HPDE6-E6E7 (cell line): ENCODE data around the gene LRFN3.
"Not testable (repeated sequence)": the region's sequence is repeated elsewhere in the genome, so short reads cannot be mapped to it uniquely, and the experiment has no call there.

Source experiments
- DNase-seq: peaks from one replicate; pipeline ENCODE4 v3.0.0; 2011; ENCODE audit warnings: missing footprints; ENCODE audit errors: extremely low spot score

The LRFN3 gene

GRCh38 chr19:35907377-35907745 is 28.8 kb upstream of the LRFN3 start:
- no peak for DNase-seq

- no peak for DNase-seq
Measured at GRCh38 chr19:35908010-35908441, 28.1 kb upstream of the LRFN3 start, which contains the start of gene TYROBP. Gene TYROBP (minus strand): TSS chr19:35908295. CDS start chr19:35908228, 67 bp downstream.

GRCh38 chr19:35908973-35909683 is 27.0 kb upstream of the LRFN3 start:
- no peak for DNase-seq

GRCh38 chr19:35909684-35910035 is 26.5 kb upstream of the LRFN3 start:
- DNase-seq: no peak

- not testable (repeated sequence) for DNase-seq
Measured at GRCh38 chr19:35910355-35910754, 25.8 kb upstream of the LRFN3 start.

- DNase-seq: no peak
Measured at GRCh38 chr19:35911173-35911572, 25.0 kb upstream of the LRFN3 start.

GRCh38 chr19:35911790-35912189 is 24.4 kb upstream of the LRFN3 start:
- no peak for DNase-seq

- no peak for DNase-seq
Measured at GRCh38 chr19:35913589-35913988, 22.6 kb upstream of the LRFN3 start.

GRCh38 chr19:35915443-35915842 is 20.7 kb upstream of the LRFN3 start:
- DNase-seq: no peak

- DNase-seq: no peak
Measured at GRCh38 chr19:35919306-35919705, 16.9 kb upstream of the LRFN3 start.

- DNase-seq: no peak
Measured at GRCh38 chr19:35921012-35921411, 15.2 kb upstream of the LRFN3 start.

- no peak for DNase-seq
Measured at GRCh38 chr19:35925501-35925900, 10.7 kb upstream of the LRFN3 start.

GRCh38 chr19:35928507-35928906 is 7.7 kb upstream of the LRFN3 start:
- no peak for DNase-seq

GRCh38 chr19:35929876-35930275 is 6.3 kb upstream of the LRFN3 start:
- DNase-seq: no peak

GRCh38 chr19:35931161-35931873 is 4.9 kb upstream of the LRFN3 start:
- DNase-seq: peak; percentile 99

GRCh38 chr19:35931874-35932202 is 4.3 kb upstream of the LRFN3 start:
- DNase-seq: no peak

GRCh38 chr19:35932291-35932936 is 3.8 kb upstream of the LRFN3 start:
- no peak for DNase-seq

GRCh38 chr19:35936738-35937268 is 629 bp downstream of the LRFN3 start:
- no peak for DNase-seq

GRCh38 chr19:35937345-35938281 is 1.4 kb downstream of the LRFN3 start:
- no peak for DNase-seq

- no peak for DNase-seq
Measured at GRCh38 chr19:35938282-35939224, 2.4 kb downstream of the LRFN3 start.
